ENCODE results near the gene RBM10.
A peak's percentile ranks its signal among the peaks of the same experiment; 100 is the strongest.

Gene RBM10

DNA sequence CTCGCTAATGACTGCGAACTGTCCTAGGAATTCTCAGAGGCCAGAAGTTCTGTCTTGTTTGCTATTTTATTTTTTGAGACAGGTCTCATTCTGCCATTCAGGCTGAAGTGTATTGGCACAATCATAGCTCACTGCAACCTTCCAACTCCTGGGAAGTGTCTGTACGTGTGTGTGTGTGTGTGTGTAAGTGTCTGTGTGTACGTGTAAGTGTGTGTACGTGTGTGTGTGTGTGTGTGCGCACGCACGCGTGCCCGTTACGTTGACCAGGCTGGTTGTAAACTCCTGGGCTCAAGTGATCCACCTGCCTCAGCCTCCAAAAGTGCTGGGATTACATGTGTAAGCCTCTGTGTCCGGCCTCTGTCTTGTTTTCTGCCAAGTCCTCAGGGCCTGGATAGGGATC is 63.1 kb downstream of the RBM10 start:
- no peaks in the 10 kb centered on the region for H3K4me1 ChIP-seq (ENCODE audit: control insufficient read depth, insufficient read depth, low read length)
- no peak overlapping the region for H3K4me3 ChIP-seq (ENCODE audit: low read length)
- no peak overlapping the region for H3K27ac ChIP-seq (ENCODE audit: low read length)
- H3K36me3 ChIP-seq (ENCODE audit: control insufficient read depth, insufficient read depth, low read length): peaks cover 59% of the 10 kb centered on the region
- no peaks in the 10 kb centered on the region for H3K9me3 ChIP-seq (ENCODE audit: control insufficient read depth, insufficient read depth, low read length)
- no CpG with 5 or more reads among the region's 12 CpGs for WGBS (ENCODE audit: insufficient coverage, insufficient read length)
- no peaks in the 10 kb centered on the region for H3K27me3 ChIP-seq (ENCODE audit: control insufficient read depth, insufficient read depth, low read length)
- DNase-seq (ENCODE audit: low read depth, low spot score): no peak

DNA sequence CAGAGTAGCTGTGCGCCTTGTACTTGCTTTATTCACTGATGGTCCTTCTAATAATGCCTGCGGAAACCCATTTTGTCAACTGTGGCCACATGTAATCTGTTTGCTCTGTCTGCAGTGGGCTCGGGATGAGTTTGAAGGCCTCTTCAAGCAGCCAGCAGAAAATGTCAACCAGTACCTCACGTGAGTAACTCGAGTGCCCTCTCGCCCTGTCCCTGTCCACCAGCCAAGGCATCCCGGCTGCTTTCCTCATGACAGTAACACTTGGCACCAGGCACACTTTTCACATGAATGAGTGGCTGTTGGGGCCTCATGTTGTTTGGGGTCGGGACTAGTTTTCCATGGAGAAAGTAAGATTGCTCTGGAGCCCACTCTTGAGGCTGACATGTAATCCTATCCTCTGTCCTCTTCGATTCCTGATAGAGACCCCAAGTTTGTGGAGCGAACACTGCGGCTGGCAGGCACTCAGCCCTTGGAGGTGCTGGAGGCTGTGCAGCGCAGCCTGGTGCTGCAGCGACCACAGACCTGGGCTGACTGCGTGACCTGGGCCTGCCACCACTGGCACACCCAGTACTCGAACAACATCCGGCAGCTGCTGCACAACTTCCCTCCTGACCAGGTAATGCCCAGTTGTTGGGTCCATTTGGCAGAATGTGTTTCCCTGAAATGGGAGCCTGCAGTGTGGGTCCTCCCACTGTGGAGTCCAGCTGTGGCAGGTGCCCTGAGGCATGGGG is 64.7 kb downstream of the RBM10 start:
- DNase-seq (ENCODE audit: low read depth, low spot score): no peak
- Histone ChIP-seq H3K4me3 (ENCODE audit: low read length) (no peak overlapping the region), H3K4me1 (ENCODE audit: control insufficient read depth, insufficient read depth, low read length) (no peaks in the 10 kb centered on the region), H3K27ac (ENCODE audit: low read length) (no peak overlapping the region), H3K27me3 (ENCODE audit: control insufficient read depth, insufficient read depth, low read length) (no peaks in the 10 kb centered on the region), H3K36me3 (ENCODE audit: control insufficient read depth, insufficient read depth, low read length) (peaks cover 61% of the 10 kb centered on the region), H3K9me3 (ENCODE audit: control insufficient read depth, insufficient read depth, low read length) (no peaks in the 10 kb centered on the region)
- no CpG with 5 or more reads among the region's 16 CpGs for WGBS (ENCODE audit: insufficient coverage, insufficient read length)

DNA sequence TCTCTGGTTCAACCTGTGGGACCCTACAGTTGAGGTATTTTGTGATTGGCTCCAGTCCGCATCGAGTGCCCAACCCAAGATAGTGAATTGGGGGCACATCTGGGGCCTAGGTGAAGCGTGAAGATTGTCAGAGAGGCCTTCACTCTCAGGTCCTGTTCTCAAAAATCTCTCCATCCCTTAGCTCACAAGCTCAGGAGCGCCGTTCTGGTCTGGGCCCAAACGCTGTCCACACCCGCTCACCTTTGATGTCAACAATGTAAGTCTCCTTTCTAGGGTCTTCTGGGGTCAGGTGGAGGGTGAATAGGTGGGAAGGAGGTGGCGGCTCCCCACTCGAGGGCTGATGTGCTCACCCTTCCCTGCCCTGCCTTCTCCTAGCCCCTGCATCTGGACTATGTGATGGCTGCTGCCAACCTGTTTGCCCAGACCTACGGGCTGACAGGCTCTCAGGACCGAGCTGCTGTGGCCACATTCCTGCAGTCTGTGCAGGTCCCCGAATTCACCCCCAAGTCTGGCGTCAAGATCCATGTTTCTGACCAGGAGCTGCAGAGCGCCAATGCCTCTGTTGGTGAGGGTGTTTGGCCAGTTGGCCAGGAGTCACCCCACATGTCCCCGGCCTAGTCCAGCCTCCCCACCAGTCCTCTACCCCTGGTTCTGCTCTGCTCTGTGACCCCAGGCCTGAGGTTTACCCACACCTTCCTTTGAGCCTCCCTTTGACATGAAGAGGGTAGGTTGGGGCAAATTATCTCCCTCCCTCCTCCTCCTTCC is 65.8 kb downstream of the RBM10 start:
- WGBS (ENCODE audit: insufficient coverage, insufficient read length): no CpG with 5 or more reads among the region's 15 CpGs
- Histone ChIP-seq H3K4me3 (ENCODE audit: low read length) (no peak overlapping the region), H3K27me3 (ENCODE audit: control insufficient read depth, insufficient read depth, low read length) (no peaks in the 10 kb centered on the region), H3K36me3 (ENCODE audit: control insufficient read depth, insufficient read depth, low read length) (peaks cover 56% of the 10 kb centered on the region), H3K27ac (ENCODE audit: low read length) (no peak overlapping the region), H3K9me3 (ENCODE audit: control insufficient read depth, insufficient read depth, low read length) (no peaks in the 10 kb centered on the region), H3K4me1 (ENCODE audit: control insufficient read depth, insufficient read depth, low read length) (no peaks in the 10 kb centered on the region)
- DNase-seq (ENCODE audit: low read depth, low spot score): no peak

DNA sequence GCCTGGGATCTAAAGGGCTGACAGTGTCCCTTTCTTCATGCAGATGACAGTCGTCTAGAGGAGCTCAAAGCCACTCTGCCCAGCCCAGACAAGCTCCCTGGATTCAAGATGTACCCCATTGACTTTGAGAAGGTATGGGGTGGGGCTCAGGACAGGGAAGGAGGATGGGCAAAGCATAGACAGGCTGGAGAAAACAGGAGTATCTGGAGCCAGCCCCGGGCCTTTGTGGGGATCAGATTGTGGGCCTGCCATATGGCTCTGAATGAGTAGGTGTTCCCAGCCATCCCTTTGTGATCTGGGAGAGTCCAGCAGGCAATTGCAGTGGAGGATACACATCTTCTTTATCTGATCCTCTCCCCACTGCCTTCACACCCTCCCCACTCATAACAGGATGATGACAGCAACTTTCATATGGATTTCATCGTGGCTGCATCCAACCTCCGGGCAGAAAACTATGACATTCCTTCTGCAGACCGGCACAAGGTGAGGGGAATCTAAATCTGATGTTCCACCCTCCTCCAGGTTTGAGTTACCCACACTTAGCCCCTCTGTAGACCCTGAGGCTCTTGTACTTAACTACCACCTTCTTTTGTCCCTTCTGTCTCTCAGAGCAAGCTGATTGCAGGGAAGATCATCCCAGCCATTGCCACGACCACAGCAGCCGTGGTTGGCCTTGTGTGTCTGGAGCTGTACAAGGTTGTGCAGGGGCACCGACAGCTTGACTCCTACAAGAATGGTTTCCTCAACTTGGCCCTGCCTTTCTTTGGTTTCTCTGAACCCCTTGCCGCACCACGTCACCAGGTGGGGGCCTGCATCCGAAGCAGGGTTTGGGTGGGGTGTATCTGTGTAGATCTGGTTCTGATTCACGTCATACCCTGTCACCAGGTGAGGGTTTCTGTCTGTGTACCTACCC is 67.6 kb downstream of the RBM10 start:
- H3K27ac ChIP-seq (ENCODE audit: low read length): no peak overlapping the region
- H3K4me1 ChIP-seq (ENCODE audit: control insufficient read depth, insufficient read depth, low read length): no peaks in the 10 kb centered on the region
- DNase-seq (ENCODE audit: low read depth, low spot score): no peak
- H3K27me3 ChIP-seq (ENCODE audit: control insufficient read depth, insufficient read depth, low read length): no peaks in the 10 kb centered on the region
- peaks cover 53% of the 10 kb centered on the region for H3K36me3 ChIP-seq (ENCODE audit: control insufficient read depth, insufficient read depth, low read length)
- no peaks in the 10 kb centered on the region for H3K9me3 ChIP-seq (ENCODE audit: control insufficient read depth, insufficient read depth, low read length)
- H3K4me3 ChIP-seq (ENCODE audit: low read length): no peak overlapping the region
- no CpG with 5 or more reads among the region's 12 CpGs for WGBS (ENCODE audit: insufficient coverage, insufficient read length)

DNA sequence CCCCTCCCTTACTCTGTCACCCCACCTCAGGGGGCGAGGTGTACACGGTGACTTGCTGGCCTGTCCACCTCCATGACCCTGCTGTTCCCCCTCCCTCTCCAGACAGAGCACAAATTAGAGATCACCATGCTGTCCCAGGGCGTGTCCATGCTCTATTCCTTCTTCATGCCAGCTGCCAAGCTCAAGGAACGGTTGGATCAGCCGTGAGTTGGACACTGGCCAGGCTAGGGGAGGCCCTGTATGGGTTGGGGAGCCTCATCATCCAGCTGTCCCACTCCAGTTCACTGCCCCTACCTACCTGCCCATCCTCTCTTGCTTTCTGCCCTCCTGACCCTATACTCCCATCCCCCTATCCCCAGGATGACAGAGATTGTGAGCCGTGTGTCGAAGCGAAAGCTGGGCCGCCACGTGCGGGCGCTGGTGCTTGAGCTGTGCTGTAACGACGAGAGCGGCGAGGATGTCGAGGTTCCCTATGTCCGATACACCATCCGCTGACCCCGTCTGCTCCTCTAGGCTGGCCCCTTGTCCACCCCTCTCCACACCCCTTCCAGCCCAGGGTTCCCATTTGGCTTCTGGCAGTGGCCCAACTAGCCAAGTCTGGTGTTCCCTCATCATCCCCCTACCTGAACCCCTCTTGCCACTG is 69.5 kb downstream of the RBM10 start:
- no peaks in the 10 kb centered on the region for H3K9me3 ChIP-seq (ENCODE audit: control insufficient read depth, insufficient read depth, low read length)
- H3K27me3 ChIP-seq (ENCODE audit: control insufficient read depth, insufficient read depth, low read length): no peaks in the 10 kb centered on the region
- peaks cover 1% of the 10 kb centered on the region; the same call in 1 of the 2 replicates for H3K4me1 ChIP-seq (ENCODE audit: control insufficient read depth, insufficient read depth, low read length)
- H3K36me3 ChIP-seq (ENCODE audit: control insufficient read depth, insufficient read depth, low read length): peaks cover 43% of the 10 kb centered on the region
- no peak overlapping the region for H3K27ac ChIP-seq (ENCODE audit: low read length)
- H3K4me3 ChIP-seq (ENCODE audit: low read length): no peak overlapping the region
- WGBS (ENCODE audit: insufficient coverage, insufficient read length): no CpG with 5 or more reads among the region's 20 CpGs
- no peak for DNase-seq (ENCODE audit: low read depth, low spot score)

DNA sequence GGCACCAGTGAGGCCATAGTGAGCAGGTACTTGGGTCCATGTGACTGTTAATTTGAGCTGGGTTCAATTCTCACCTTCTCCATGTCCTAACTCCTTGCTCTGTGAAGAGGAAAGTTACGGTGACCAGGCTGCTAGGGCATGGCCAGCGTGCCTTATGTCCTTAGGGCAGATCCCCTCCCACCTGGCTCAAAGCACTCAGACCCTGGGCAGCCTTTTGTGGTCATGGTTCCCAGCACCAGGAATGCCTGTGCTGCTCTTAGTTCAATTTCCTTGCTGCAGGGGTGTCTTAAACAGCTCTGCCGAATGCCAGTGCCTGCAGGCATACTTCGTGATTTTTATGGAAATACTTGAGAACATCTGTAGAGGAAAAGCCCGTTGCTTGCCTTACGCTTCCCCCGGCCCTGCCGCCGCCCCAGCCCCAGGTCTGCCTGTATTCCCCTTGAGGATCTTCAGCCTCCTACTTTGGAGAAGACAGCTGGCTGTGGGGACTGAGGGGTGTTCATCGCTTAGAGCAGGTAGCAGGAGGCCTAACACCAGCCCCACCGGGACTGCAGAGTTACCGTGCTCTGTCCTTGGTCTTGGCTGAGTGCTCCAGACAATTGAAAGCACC is 70.4 kb downstream of the RBM10 start:
- Histone ChIP-seq H3K27me3 (ENCODE audit: control insufficient read depth, insufficient read depth, low read length) (no peaks in the 10 kb centered on the region), H3K36me3 (ENCODE audit: control insufficient read depth, insufficient read depth, low read length) (peaks cover 36% of the 10 kb centered on the region), H3K27ac (ENCODE audit: low read length) (no peak overlapping the region), H3K9me3 (ENCODE audit: control insufficient read depth, insufficient read depth, low read length) (no peaks in the 10 kb centered on the region), H3K4me1 (ENCODE audit: control insufficient read depth, insufficient read depth, low read length) (peaks cover 4% of the 10 kb centered on the region; the same call in 1 of the 2 replicates), H3K4me3 (ENCODE audit: low read length) (no peak overlapping the region)
- no peak for DNase-seq (ENCODE audit: low read depth, low spot score)
- no CpG with 5 or more reads among the region's 12 CpGs for WGBS (ENCODE audit: insufficient coverage, insufficient read length)

DNA sequence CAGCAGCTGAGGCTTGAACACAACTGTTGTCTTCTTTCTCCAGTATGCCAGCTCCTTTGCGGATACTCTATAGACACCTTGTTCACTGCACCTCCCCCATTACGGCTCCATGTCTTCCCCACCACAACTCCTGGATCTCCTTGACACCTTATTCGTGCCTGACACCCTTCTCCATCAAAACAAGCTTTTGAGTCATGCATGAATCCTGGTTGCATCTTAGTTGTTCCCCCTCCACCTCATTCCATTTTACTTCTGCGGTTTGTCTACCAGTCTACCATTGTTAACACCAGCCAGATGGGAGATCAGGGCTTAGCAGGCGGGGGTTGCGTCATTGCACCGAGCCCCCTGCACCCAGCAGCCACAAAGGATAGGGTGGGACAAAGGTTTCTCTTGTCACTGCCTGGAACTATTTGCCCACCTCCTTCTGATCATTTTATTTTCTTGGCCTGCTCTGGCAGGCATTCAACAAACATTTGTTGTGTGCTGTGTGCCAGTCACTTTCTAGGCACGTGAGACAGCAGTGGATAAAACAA is 71.4 kb downstream of the RBM10 start:
- Histone ChIP-seq H3K27ac (ENCODE audit: low read length) (no peak overlapping the region), H3K4me1 (ENCODE audit: control insufficient read depth, insufficient read depth, low read length) (peaks cover 4% of the 10 kb centered on the region; the same call in 1 of the 2 replicates), H3K9me3 (ENCODE audit: control insufficient read depth, insufficient read depth, low read length) (no peaks in the 10 kb centered on the region), H3K36me3 (ENCODE audit: control insufficient read depth, insufficient read depth, low read length) (peaks cover 26% of the 10 kb centered on the region), H3K4me3 (ENCODE audit: low read length) (no peak overlapping the region), H3K27me3 (ENCODE audit: control insufficient read depth, insufficient read depth, low read length) (no peaks in the 10 kb centered on the region)
- DNase-seq (ENCODE audit: low read depth, low spot score): no peak
- no CpG with 5 or more reads among the region's 8 CpGs for WGBS (ENCODE audit: insufficient coverage, insufficient read length)

DNA sequence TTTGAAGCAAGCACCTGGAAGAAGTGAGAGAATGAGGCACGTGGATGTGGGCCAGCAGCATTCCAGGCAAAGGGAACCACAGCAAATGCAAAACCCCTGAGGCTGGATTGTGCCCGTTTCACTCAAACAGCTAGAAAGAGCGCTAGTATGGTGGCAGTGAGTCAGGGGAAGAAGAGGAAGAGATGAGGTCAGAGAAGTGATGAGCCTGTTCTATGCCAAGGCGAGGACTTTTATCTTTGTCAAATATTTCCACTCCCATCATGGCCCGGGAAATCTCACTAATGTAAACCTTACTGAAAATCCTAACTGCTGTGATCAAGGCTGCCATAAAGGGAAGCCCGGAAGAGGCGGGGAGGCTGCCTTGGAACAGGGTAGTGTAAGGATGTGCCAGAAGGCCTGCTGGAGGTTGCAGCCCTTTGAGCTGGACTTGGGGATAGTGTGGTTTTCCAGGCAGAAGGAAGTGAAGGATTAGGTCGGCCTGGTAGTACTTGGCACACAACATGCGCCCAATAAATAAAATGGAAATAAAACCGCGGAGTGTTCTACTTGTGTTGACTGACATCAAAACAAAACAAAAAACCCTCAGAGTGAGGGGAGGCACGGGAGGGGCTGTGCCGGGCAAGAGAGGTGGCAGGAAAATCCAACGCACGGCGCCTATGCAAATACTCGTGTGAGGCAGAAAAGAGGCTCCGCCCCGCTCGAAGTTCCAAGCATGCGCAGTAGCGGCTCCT is 72.3 kb downstream of the RBM10 start:
- Histone ChIP-seq H3K4me3 (ENCODE audit: low read length) (no peak overlapping the region; the same call in 1 of the 2 replicates), H3K4me1 (ENCODE audit: control insufficient read depth, insufficient read depth, low read length) (peaks cover 4% of the 10 kb centered on the region; the same call in 1 of the 2 replicates), H3K36me3 (ENCODE audit: control insufficient read depth, insufficient read depth, low read length) (peaks cover 25% of the 10 kb centered on the region), H3K27ac (ENCODE audit: low read length) (no peak overlapping the region), H3K9me3 (ENCODE audit: control insufficient read depth, insufficient read depth, low read length) (no peaks in the 10 kb centered on the region), H3K27me3 (ENCODE audit: control insufficient read depth, insufficient read depth, low read length) (no peaks in the 10 kb centered on the region)
- WGBS (ENCODE audit: insufficient coverage, insufficient read length): no CpG with 5 or more reads among the region's 22 CpGs
- no peak for DNase-seq (ENCODE audit: low read depth, low spot score)

DNA sequence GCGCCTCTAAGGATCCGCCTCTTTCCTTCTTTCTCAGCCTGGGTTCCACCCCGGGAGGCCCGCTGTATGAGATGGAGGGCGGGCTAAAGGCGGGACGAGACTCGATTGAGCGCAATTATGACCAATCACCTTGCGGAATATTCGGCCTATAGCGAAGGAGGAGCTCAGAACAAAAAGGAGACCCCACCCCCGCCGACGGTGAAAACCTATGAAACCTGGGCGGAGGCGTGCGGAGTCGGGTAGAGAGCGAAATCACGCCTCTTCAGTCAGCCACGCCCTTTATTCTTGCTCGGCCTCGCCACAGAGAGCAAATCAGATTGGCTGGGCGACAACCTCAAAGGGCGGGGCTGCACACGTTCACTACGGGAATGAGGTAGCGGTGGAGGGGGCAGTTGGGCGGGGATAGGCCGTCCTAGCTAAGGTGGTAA is 72.8 kb downstream of the RBM10 start:
- no CpG with 5 or more reads among the region's 31 CpGs for WGBS (ENCODE audit: insufficient coverage, insufficient read length)
- H3K4me3 ChIP-seq (ENCODE audit: low read length): peak overlapping the region; percentile 93; the same call in 1 of the 2 replicates
- DNase-seq (ENCODE audit: low read depth, low spot score): peak; percentile 77
- H3K27ac ChIP-seq (ENCODE audit: low read length): no peak overlapping the region
- H3K36me3 ChIP-seq (ENCODE audit: control insufficient read depth, insufficient read depth, low read length): peaks cover 21% of the 10 kb centered on the region
- H3K27me3 ChIP-seq (ENCODE audit: control insufficient read depth, insufficient read depth, low read length): no peaks in the 10 kb centered on the region
- H3K4me1 ChIP-seq (ENCODE audit: control insufficient read depth, insufficient read depth, low read length): peaks cover 4% of the 10 kb centered on the region; the same call in 1 of the 2 replicates
- H3K9me3 ChIP-seq (ENCODE audit: control insufficient read depth, insufficient read depth, low read length): no peaks in the 10 kb centered on the region

Data from iPS DF 6.9 (cell line).